H1 (cell line): ENCODE results near the gene LMO4. TPM values are rescaled to one million over a fixed set of nuclear protein-coding genes. Genes with fewer than 3 reads are reported as not detected.

ENCODE experiments used
- CTCF ChIA-PET: fragments of 300-600 bp; sonication (Branson Sonifier 250); formaldehyde crosslinking; loops from one replicate; lab custom pipeline; 2021; ENCODE audit not compliant: partially characterized antibody; lab: Charles Lee
- POLR2A ChIA-PET: fragments of 300-600 bp; sonication (Branson Sonifier 250); formaldehyde crosslinking; loops from one replicate; lab custom pipeline; 2021; ENCODE audit warnings: inconsistent platforms; ENCODE audit not compliant: partially characterized antibody; lab: Charles Lee
- DNase-seq, 2 experiments: peaks; one replicate each; pipeline versions ENCODE4 v3.0.0 to v3.0.0-alpha.2; 2010 to 2022; ENCODE audit warnings: low spot score in 2 of 2, low read depth in 1 of 2, mixed read lengths in 1 of 2
- FAIRE-seq: peaks from 2 replicates; lab custom pipeline; 2011; peaks lifted over from hg19 to GRCh38; lab: Jason Lieb, UNC
- H2AFZ ChIP-seq: 2 replicates; pipeline ENCODE4 v1.8.1; 2012; ENCODE audit warnings: low read length, inconsistent platforms
- H2AK5ac ChIP-seq: 2 replicates; pipeline ENCODE4 v1.6.1; 2013; ENCODE audit warnings: low read depth, low read length
- H2BK120ac ChIP-seq: replicated peaks from 2 replicates; pipeline ENCODE3; 2013; ENCODE audit warnings: low read depth, low read length, inconsistent platforms
- H2BK12ac ChIP-seq: 2 replicates; pipeline ENCODE4 v1.6.1; 2013; ENCODE audit warnings: low read depth, low read length
- H2BK15ac ChIP-seq: 2 replicates; pipeline ENCODE4 v1.6.1; 2013; ENCODE audit warnings: low read length
- H2BK20ac ChIP-seq: 2 replicates; pipeline ENCODE4 v1.6.1; 2013; ENCODE audit warnings: low read length
- H2BK5ac ChIP-seq: 2 replicates; pipeline ENCODE4 v1.6.1; 2013; ENCODE audit warnings: low read depth, low read length
- H3K14ac ChIP-seq: 2 replicates; pipeline ENCODE4 v1.6.1; 2013; ENCODE audit warnings: inconsistent platforms; ENCODE audit not compliant: insufficient read length
- H3K18ac ChIP-seq: 2 replicates; pipeline ENCODE4 v1.6.1; 2013; ENCODE audit warnings: low read length; ENCODE audit errors: extremely low read depth
- H3K23ac ChIP-seq: 2 replicates; pipeline ENCODE4 v1.6.1; 2013; ENCODE audit warnings: inconsistent platforms; ENCODE audit not compliant: insufficient read length
- H3K23me2 ChIP-seq: 2 replicates; pipeline ENCODE4 v1.6.1; 2013; ENCODE audit warnings: low read depth, low read length
- H3K27ac ChIP-seq: 2 replicates; pipeline ENCODE4 v1.6.1; 2011; ENCODE audit warnings: low read depth, low read length, inconsistent platforms
- H3K27me3 ChIP-seq, 4 experiments: replicated peaks in 1 of 4; 1 replicate in 1 of 4; 2 replicates in 3 of 4; pipeline versions ENCODE4 v1.6.1 to v1.8.1; 2011 to 2013; ENCODE audit warnings: low read length in 3 of 4, mild to moderate bottlenecking in 3 of 4, inconsistent platforms in 2 of 4, mixed read lengths in 2 of 4, moderate library complexity in 1 of 4; ENCODE audit not compliant: control insufficient read depth in 3 of 4, insufficient read depth in 3 of 4; ENCODE audit errors: extremely low read depth in 1 of 4
- H3K36me3 ChIP-seq, 4 experiments: 2 replicates each; pipeline versions ENCODE4 v1.6.1 to v1.8.1; 2011 to 2013; ENCODE audit warnings: mild to moderate bottlenecking in 4 of 4, low read length in 3 of 4, moderate library complexity in 2 of 4, control low read depth in 1 of 4, inconsistent platforms in 1 of 4; ENCODE audit not compliant: insufficient read depth in 4 of 4, control insufficient read depth in 2 of 4
- H3K4ac ChIP-seq: replicated peaks from 2 replicates; pipeline ENCODE3; 2013; ENCODE audit warnings: low read length, low read depth, mixed read lengths, inconsistent platforms; ENCODE audit not compliant: insufficient read length
- H3K4me1 ChIP-seq, 4 experiments: replicated peaks in 1 of 4; 1 replicate in 1 of 4; 2 replicates in 3 of 4; pipeline versions ENCODE4 v1.6.1 to v1.8.1; 2011 to 2013; ENCODE audit warnings: low read length in 3 of 4, inconsistent platforms in 2 of 4, mixed read lengths in 1 of 4; ENCODE audit not compliant: insufficient read depth in 4 of 4, control insufficient read depth in 3 of 4
- H3K4me2 ChIP-seq, 2 experiments: 2 replicates each; pipeline versions ENCODE4 v1.6.1 to v1.8.1; 2011 to 2013; ENCODE audit warnings: low read depth in 2 of 2, low read length in 2 of 2, control low read depth in 1 of 2, inconsistent platforms in 1 of 2, mild to moderate bottlenecking in 1 of 2; ENCODE audit not compliant: insufficient read depth in 1 of 2
- H3K4me3 ChIP-seq, 4 experiments: fragments of 200-600, 300-600 bp in 1 of 4; sonication (generic), shearing (Covaris generic), sonication (Bioruptor Twin) in 1 of 4; 2 replicates each; pipeline versions ENCODE4 v1.5.1 to v1.8.1; 2011 to 2016; ENCODE audit warnings: low read length in 4 of 4, low read depth in 3 of 4, control low read depth in 2 of 4, inconsistent platforms in 2 of 4, mild to moderate bottlenecking in 2 of 4, mixed read lengths in 1 of 4, moderate library complexity in 1 of 4; ENCODE audit not compliant: insufficient read depth in 2 of 4; ENCODE audit errors: extremely low read depth in 1 of 4
- H3K56ac ChIP-seq: replicated peaks from 2 replicates; pipeline ENCODE3; 2013; ENCODE audit warnings: low read depth, mild to moderate bottlenecking, mixed read lengths, low read length, inconsistent platforms; ENCODE audit not compliant: insufficient read length
- H3K79me1 ChIP-seq: 2 replicates; pipeline ENCODE4 v1.6.1; 2013; ENCODE audit warnings: low read depth, low read length, control low read depth
- H3K79me2 ChIP-seq, 2 experiments: 2 replicates each; pipeline versions ENCODE4 v1.6.1 to v1.8.1; 2012 to 2013; ENCODE audit warnings: low read length in 2 of 2, mild to moderate bottlenecking in 2 of 2, inconsistent platforms in 1 of 2; ENCODE audit not compliant: insufficient read depth in 2 of 2, control insufficient read depth in 1 of 2
- H3K9ac ChIP-seq, 4 experiments: replicated peaks in 1 of 4; 1 replicate in 1 of 4; 2 replicates in 3 of 4; pipeline versions ENCODE4 v1.6.1 to v1.8.1; 2011 to 2013; ENCODE audit warnings: low read depth in 3 of 4, low read length in 3 of 4, control low read depth in 2 of 4, mild to moderate bottlenecking in 2 of 4, moderate library complexity in 2 of 4, inconsistent platforms in 1 of 4; ENCODE audit errors: extremely low read depth in 1 of 4
- H3K9me3 ChIP-seq, 2 experiments: 2 replicates each; pipeline versions ENCODE4 v1.6.1 to v1.8.1; 2012 to 2013; ENCODE audit warnings: mild to moderate bottlenecking in 2 of 2, moderate library complexity in 2 of 2, control low read depth in 1 of 2, inconsistent platforms in 1 of 2, low read depth in 1 of 2, low read length in 1 of 2, mixed read lengths in 1 of 2; ENCODE audit not compliant: insufficient read depth in 2 of 2
- H4K20me1 ChIP-seq, 2 experiments: replicated peaks in 1 of 2; 2 replicates each; pipeline versions ENCODE3 to v1.8.1; 2011 to 2013; ENCODE audit warnings: inconsistent platforms in 2 of 2, low read length in 2 of 2, mild to moderate bottlenecking in 1 of 2; ENCODE audit not compliant: insufficient read depth in 2 of 2, control insufficient read depth in 1 of 2
- H4K5ac ChIP-seq: 2 replicates; pipeline ENCODE4 v1.6.1; 2013; ENCODE audit warnings: low read length, low read depth, mixed read lengths, inconsistent platforms; ENCODE audit not compliant: insufficient read length
- H4K8ac ChIP-seq: 2 replicates; pipeline ENCODE4 v1.8.0; 2013; ENCODE audit warnings: mild to moderate bottlenecking, moderate library complexity, low read length, inconsistent platforms; ENCODE audit not compliant: insufficient read depth; ENCODE audit errors: extremely low read depth
- H4K91ac ChIP-seq: replicated peaks from 2 replicates; pipeline ENCODE3; 2013; ENCODE audit warnings: low read length, mixed read lengths, inconsistent platforms; ENCODE audit not compliant: insufficient read length
- ASH2L ChIP-seq: fragments of 200-600, 300-600 bp; sonication (generic); IDR thresholded peaks from one replicate; pipeline ENCODE4 v1.7.1; 2017; ENCODE audit warnings: low read length
- HDAC2 ChIP-seq, 2 experiments: fragments of 300-600 bp in 1 of 2; sonication (generic) in 1 of 2; IDR thresholded peaks; 2 replicates each; pipeline ENCODE4 v1.6.1; 2011 to 2012; ENCODE audit warnings: low read depth in 2 of 2, low read length in 2 of 2, mild to moderate bottlenecking in 2 of 2, moderate library complexity in 2 of 2, borderline replicate concordance in 1 of 2, inconsistent platforms in 1 of 2
- NRF1 ChIP-seq: IDR thresholded peaks from 2 replicates; pipeline ENCODE4 v1.6.1; 2011; ENCODE audit warnings: mild to moderate bottlenecking, low read depth, low read length, improper control_type of control experiment
- PHF8 ChIP-seq: fragments of 200-600 bp; sonication (generic); conservative IDR thresholded peaks from 2 replicates; pipeline ENCODE4 v1.7.1; 2012; ENCODE audit warnings: low read depth, mild to moderate bottlenecking, inconsistent platforms, low read length, moderate library complexity
- SAP30 ChIP-seq: fragments of 300-600 bp; sonication (generic); IDR thresholded peaks from 2 replicates; pipeline ENCODE4 v1.7.1; 2012; ENCODE audit warnings: low read length, moderate library complexity, mild to moderate bottlenecking, inconsistent platforms; ENCODE audit not compliant: insufficient read depth, insufficient replicate concordance
- TAF1 ChIP-seq: IDR thresholded peaks from 2 replicates; pipeline ENCODE4 v1.6.1; 2011; ENCODE audit warnings: mild to moderate bottlenecking, low read depth, low read length
- WGBS, 2 experiments: shearing (Covaris generic) in 1 of 2; methylation state at CpG; one replicate each; pipeline versions ENCODE4 v1.1.6 to v1.1.7; 2013 to 2015; ENCODE audit warnings: low lambda C conversion rate in 2 of 2, mixed read lengths in 2 of 2, inconsistent platforms in 1 of 2, low coverage in 1 of 2, missing lambda C conversion rate in 1 of 2; ENCODE audit not compliant: insufficient replicate concordance in 2 of 2, insufficient coverage in 1 of 2, insufficient read length in 1 of 2; ENCODE audit errors: extremely low coverage in 1 of 2, missing lambda C conversion rate in 1 of 2; 5-methylcytosine and 5-hydroxymethylcytosine counted together
- polyA plus RNA-seq, 7 experiments: library from polyadenylated mRNA; depleted of rRNA in 3 of 7; stranded (reverse) in 5 of 7; unstranded in 2 of 7; fragments of >200 nt in 5 of 7; fragments of 200-250 nt in 2 of 7; gene quantifications; 1 replicate in 5 of 7; 2 replicates in 1 of 7; 4 replicates in 1 of 7; pipeline versions ENCODE4 v1.2.1 to v1.2.3, GENCODE V29; 2011 to 2013; ENCODE audit warnings: missing spikeins in 2 of 7, mixed read lengths in 2 of 7
- total RNA-seq: library from RNA; stranded (reverse); fragmentation: NEBNext Ultra II Directional; extraction: Animal tissue kit (Norgen Biotek cat#: 25700); gene quantifications from 2 replicates; pipeline ENCODE4 v1.2.1, GENCODE V29; 2021

Gene LMO4
- total and polyA plus RNA-seq, 2 of the 8 experiments (the other 6 are each of a cell fraction or from before 2014, with no cell fraction given), result 71.7 to 98.7 TPM

GRCh38 chr1:87327376-87328271 lies 1.1 kb upstream of the LMO4 start:
- peaks cover 0 to 5% (median 2%) of the 10 kb centered on the region in 4 experiments; a peak in 2 of 8 replicates for H3K36me3 ChIP-seq
- peak overlapping the region; percentile 95 for H2AFZ ChIP-seq
- H2BK12ac ChIP-seq, result no peak overlapping the region
- peaks cover 11% of the 10 kb centered on the region for H3K23me2 ChIP-seq
- 17% methylated on average over 27 of the region's 27 CpGs; no CpG with 5 or more reads in 1 of the 2 experiments for WGBS, 2 experiments
- H3K9ac ChIP-seq, result peak overlapping the region in 3 of 4 experiments; percentile 9 to 59 (median 43); a peak in 6 of 7 replicates
- peaks cover 3% of the 10 kb centered on the region; the same call in 1 of the 2 replicates for H3K79me1 ChIP-seq
- no peak overlapping the region for H2AK5ac ChIP-seq
- H3K4me2 ChIP-seq, result peak overlapping the region; percentile 57 to 91
- no peak overlapping the region for H2BK20ac ChIP-seq
- H2BK120ac ChIP-seq, result no peak overlapping the region
- no peak overlapping the region for H3K56ac ChIP-seq
- no peak overlapping the region for H3K14ac ChIP-seq
- H3K9me3 ChIP-seq, result no peaks in the 10 kb centered on the region
- peak overlapping the region; percentile 5; the same call in 1 of the 2 replicates for H2BK5ac ChIP-seq
- no peak for DNase-seq
- peaks cover 7 to 8% of the 10 kb centered on the region in 2 experiments for H4K20me1 ChIP-seq
- peak overlapping the region; percentile 58 to 82 (median 72) for H3K4me3 ChIP-seq
- H3K79me2 ChIP-seq, result peaks cover 0 to 21% of the 10 kb centered on the region in 2 experiments; a peak in 2 of 4 replicates
- ChIA-PET POLR2A (interaction anchor here (0.6 to 13.4 kb wide), 14 partner anchors 10 to 420 kb away, joined by 3 to 184 read pairs (median 4); no protein-coding TSS in a partner anchor), CTCF (interaction anchor here (0.9 to 3.1 kb wide), 8 partner anchors 8 to 1068 kb away, joined by 3 to 18 read pairs (median 5); no protein-coding TSS in a partner anchor)
- no peak overlapping the region for H2BK15ac ChIP-seq
- no peak overlapping the region for H3K23ac ChIP-seq
- no peak overlapping the region for H3K18ac ChIP-seq
- H3K27ac ChIP-seq, result 0 out of 2 replicates have a peak overlapping the region, but pooled peaks have one; percentile 47
- no peak overlapping the region for H4K5ac ChIP-seq
- H3K4ac ChIP-seq, result no peak overlapping the region
- TF ChIP-seq TAF1, result no peak
- peak; percentile 39; the same call in 1 of the 2 replicates for TF ChIP-seq PHF8
- peak; percentile 41 for TF ChIP-seq ASH2L
- 0 out of 4 replicates have a peak, but pooled peaks of 1 of the 2 experiments have one; percentile 20 for TF ChIP-seq HDAC2 (IDR thresholded peaks at IDR 0.05; ENCODE audit: borderline replicate concordance in 1 of 2, low read depth in 2 of 2, low read length in 2 of 2)
- no peak for TF ChIP-seq NRF1
- no peak for TF ChIP-seq SAP30
- peak overlapping the region; percentile 74; the same call in 1 of the 2 replicates for H4K8ac ChIP-seq
- peak overlapping the region; percentile 1 for H4K91ac ChIP-seq
- H3K4me1 ChIP-seq, result peaks cover 0 to 11% (median 9%) of the 10 kb centered on the region in 4 experiments; a peak in 5 of 7 replicates
- no peaks in the 10 kb centered on the region for H3K27me3 ChIP-seq
- no peak for FAIRE-seq
